B cell (primary cell): ENCODE measurements around the gene CHRM1. TPM values are rescaled to one million over a fixed set of nuclear protein-coding genes. Genes with fewer than 3 reads are reported as not detected.

Experiments
- ATAC-seq: fragments of 200-7000 bp; cut with Tn5 transposase; one replicate; pipeline ENCODE4 v1.10.0; 2021; ENCODE audit warnings: low read depth, mild to moderate bottlenecking, moderate number of reproducible peaks, moderate library complexity
- CTCF ChIA-PET: fragments of 350-600 bp; sonication (Branson Sonifier 250); formaldehyde crosslinking; loops from one replicate; lab custom pipeline; 2021; ENCODE audit warnings: antibody characterized with exemption, inconsistent platforms; lab: Charles Lee
- POLR2A ChIA-PET: fragments of 350-600 bp; sonication (Branson Sonifier 250); formaldehyde crosslinking; loops from one replicate; lab custom pipeline; 2021; ENCODE audit warnings: antibody characterized with exemption; lab: Charles Lee
- DNase-seq: peaks from one replicate; pipeline ENCODE4 v3.0.0; 2013
- H2AFZ ChIP-seq: 2 replicates; pipeline ENCODE4 v1.6.1; 2012; ENCODE audit warnings: mild to moderate bottlenecking, low read depth, low read length; ENCODE audit not compliant: insufficient read depth, poor library complexity, severe bottlenecking
- H3K27ac ChIP-seq, 2 donors: 1 replicate in 1 of 2; 2 replicates in 1 of 2; pipeline ENCODE4 v1.5.1; 2012 to 2013; ENCODE audit warnings: low read length in 2 of 2, mild to moderate bottlenecking in 2 of 2, moderate library complexity in 1 of 2
- H3K27me3 ChIP-seq, 4 experiments: fragments of 200-600 bp in 1 of 4; sonication (generic) in 1 of 4; replicated peaks in 1 of 4; 1 replicate in 2 of 4; 2 replicates in 2 of 4; pipeline versions ENCODE4 v1.6.1 to v1.7.0; 2013 to 2016; ENCODE audit warnings: low read length in 3 of 4, mild to moderate bottlenecking in 2 of 4, mixed read lengths in 1 of 4, moderate library complexity in 1 of 4; ENCODE audit not compliant: insufficient read depth in 4 of 4, control insufficient read depth in 3 of 4; ENCODE audit errors: control extremely low read depth in 1 of 4
- H3K36me3 ChIP-seq, 2 experiments: replicated peaks in 1 of 2; 1 replicate in 1 of 2; 2 replicates in 1 of 2; pipeline versions ENCODE4 v1.6.1 to v1.7.1; 2013; ENCODE audit warnings: low read length in 1 of 2; ENCODE audit not compliant: insufficient read depth in 2 of 2, control insufficient read depth in 1 of 2; ENCODE audit errors: control extremely low read depth in 1 of 2, extremely low read depth in 1 of 2
- H3K4me1 ChIP-seq, 2 donors: fragments of 200-600 bp in 1 of 2; sonication (generic) in 1 of 2; 1 replicate in 1 of 2; 2 replicates in 1 of 2; pipeline versions ENCODE4 v1.5.1 to v1.6.1; 2013 to 2017; ENCODE audit warnings: low read length in 2 of 2; ENCODE audit not compliant: control insufficient read depth in 2 of 2, insufficient read depth in 2 of 2
- H3K4me2 ChIP-seq: replicated peaks from 2 replicates; pipeline ENCODE3; 2012; ENCODE audit warnings: mild to moderate bottlenecking, low read depth, low read length; ENCODE audit not compliant: poor library complexity, severe bottlenecking
- H3K4me3 ChIP-seq, 5 experiments: fragments of 200-600 bp in 1 of 5; sonication (generic) in 1 of 5; 1 replicate in 3 of 5; 2 replicates in 2 of 5; pipeline versions ENCODE4 v1.5.1 to v1.7.0; 2011 to 2016; ENCODE audit warnings: low read length in 4 of 5, mild to moderate bottlenecking in 4 of 5, low read depth in 2 of 5, control low read depth in 1 of 5, moderate library complexity in 1 of 5; ENCODE audit not compliant: insufficient read depth in 1 of 5; ENCODE audit errors: control extremely low read depth in 1 of 5, extremely low read depth in 1 of 5
- H3K79me2 ChIP-seq: fragments of 200-600 bp; sonication (generic); one replicate; pipeline ENCODE4 v1.6.0; 2016; ENCODE audit warnings: low read length; ENCODE audit not compliant: control insufficient read depth, insufficient read depth
- H3K9ac ChIP-seq: fragments of 200-600 bp; sonication (generic); 2 replicates; pipeline ENCODE4 v1.6.1; 2017; ENCODE audit warnings: mild to moderate bottlenecking, low read length, moderate library complexity
- H3K9me3 ChIP-seq, 3 donors: one replicate each; pipeline versions ENCODE4 v1.6.1 to v1.7.1; 2013; ENCODE audit warnings: low read length in 2 of 3; ENCODE audit not compliant: control insufficient read depth in 2 of 3, insufficient read depth in 1 of 3; ENCODE audit errors: control extremely low read depth in 1 of 3
- H4K20me1 ChIP-seq: 2 replicates; pipeline ENCODE4 v1.6.0; 2012; ENCODE audit warnings: mild to moderate bottlenecking, low read length; ENCODE audit not compliant: insufficient read depth, control insufficient read depth, poor library complexity, severe bottlenecking
- H3K27ac Mint-ChIP-seq: one replicate; pipeline ENCODE4 v1.8.0; 2021; ENCODE audit warnings: mixed read lengths
- H3K27me3 Mint-ChIP-seq: one replicate; pipeline ENCODE4 v1.8.0; 2021; ENCODE audit warnings: mixed read lengths
- H3K4me1 Mint-ChIP-seq: one replicate; pipeline ENCODE4 v1.8.0; 2021; ENCODE audit warnings: mixed read lengths
- H3K4me3 Mint-ChIP-seq: one replicate; pipeline ENCODE4 v1.8.0; 2021; ENCODE audit warnings: mixed read lengths
- H3K9me3 Mint-ChIP-seq: one replicate; pipeline ENCODE4 v1.8.0; 2022; ENCODE audit warnings: mixed read lengths; ENCODE audit not compliant: insufficient read depth
- EZH2 ChIP-seq: IDR thresholded peaks from 2 replicates; pipeline ENCODE4 v1.6.1; 2012; ENCODE audit warnings: borderline replicate concordance, low read depth, mild to moderate bottlenecking, moderate library complexity, low read length; ENCODE audit not compliant: insufficient read depth, poor library complexity, severe bottlenecking
- WGBS: methylation state at CpG from one replicate; pipeline ENCODE4 v1.1.5; 2013; ENCODE audit warnings: missing lambda C conversion rate; ENCODE audit not compliant: insufficient coverage; 5-methylcytosine and 5-hydroxymethylcytosine counted together
- intact Hi-C: fragments of 100-400 bp; cut with micrococcal nuclease; formaldehyde crosslinking; loops from one replicate; pipeline ENCODE4 v1.10.0; 2022
- polyA plus RNA-seq: library from polyadenylated mRNA; depleted of rRNA; stranded (reverse); fragments of >200 nt; gene quantifications from 2 replicates; pipeline ENCODE4 v1.2.3, GENCODE V29; 2012
- total RNA-seq, 2 donors: library from RNA; stranded (reverse); fragments of 120-200 nt in 1 of 2; gene quantifications; 1 replicate in 1 of 2; 2 replicates in 1 of 2; pipeline versions ENCODE4 v1.2.3 to v1.2.4, GENCODE V29; 2013 to 2022
- TF ChIP-seq, protein P1 (sequence below): fragments of 200-600 bp; IDR thresholded peaks from one replicate; pipeline ENCODE4 v1.8.0; 2022; ENCODE audit warnings: antibody characterized with exemption, mild to moderate bottlenecking

The CHRM1 gene
- total and polyA plus RNA-seq, 2 donors (not counting 1 experiment from before 2014, with no cell fraction given): not detected

DNA sequence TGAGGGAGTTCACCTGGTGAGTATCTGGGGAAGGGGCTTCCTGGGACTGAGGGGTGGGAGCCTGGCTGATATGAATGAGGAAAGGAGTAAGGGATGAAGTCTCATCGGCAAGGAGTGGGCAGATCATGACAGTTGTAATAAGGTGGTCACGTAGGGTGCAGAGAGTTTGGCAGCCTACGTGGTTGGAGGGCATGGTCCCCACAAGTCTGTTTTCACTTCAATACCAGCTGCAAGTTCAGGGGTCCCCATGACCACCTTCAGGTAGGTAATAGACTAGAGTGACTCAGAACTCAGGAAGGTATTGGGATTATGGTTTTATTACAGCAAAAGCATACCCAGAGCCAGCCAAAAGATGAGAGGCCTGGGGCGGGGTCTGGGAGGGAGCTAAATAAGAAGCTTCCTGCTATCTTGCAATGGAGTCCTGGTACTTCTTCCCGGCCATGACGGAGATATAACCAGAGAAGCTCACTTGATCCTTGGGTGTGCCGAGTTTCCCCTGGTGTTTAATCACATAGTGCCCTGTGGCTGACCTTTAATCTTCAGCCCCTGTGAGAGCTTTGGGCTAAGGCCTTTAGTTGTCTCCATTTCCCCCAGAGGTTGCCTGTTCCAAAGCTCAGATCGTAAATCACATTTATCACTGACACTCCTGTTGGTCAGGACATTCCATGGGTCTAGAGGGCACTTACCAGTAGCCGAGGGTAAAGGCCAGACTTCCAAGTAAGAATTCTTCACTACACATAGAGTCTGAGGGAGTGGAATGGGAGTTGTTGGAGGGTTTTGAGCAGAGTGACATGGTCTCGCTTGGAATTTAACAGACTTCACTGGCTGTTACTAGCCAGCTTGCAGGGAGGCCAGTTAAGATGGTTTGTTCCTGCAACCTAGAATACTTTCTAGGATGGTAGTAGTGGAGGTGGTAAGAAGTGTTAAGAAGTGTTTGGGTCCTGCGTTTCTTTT, 31.4 kb downstream of the CHRM1 start:
- Histone ChIP-seq H3K9me3 (no peaks in the 10 kb centered on the region), H3K27me3 (no peaks in the 10 kb centered on the region), H3K36me3 (peaks cover 3 to 50% of the 10 kb centered on the region in 2 experiments), H4K20me1 (peaks cover 18% of the 10 kb centered on the region), H3K4me1 (no peaks in the 10 kb centered on the region), H3K27ac (no peak overlapping the region), H3K79me2 (peaks cover 7% of the 10 kb centered on the region), H2AFZ (no peak overlapping the region), H3K4me2 (no peak overlapping the region), H3K9ac (no peak overlapping the region), H3K4me3 (no peak overlapping the region)
- ChIA-PET POLR2A (no interaction called here), CTCF (interaction anchor here (0.6 to 1.3 kb wide), 2 partner anchors 9 to 747 kb away, joined by 3 to 4 read pairs; no protein-coding TSS in a partner anchor)
- DNase-seq: no peak
- H3K4me1 Mint-ChIP-seq: no peaks in the 10 kb centered on the region
- TF ChIP-seq, protein P1, sequence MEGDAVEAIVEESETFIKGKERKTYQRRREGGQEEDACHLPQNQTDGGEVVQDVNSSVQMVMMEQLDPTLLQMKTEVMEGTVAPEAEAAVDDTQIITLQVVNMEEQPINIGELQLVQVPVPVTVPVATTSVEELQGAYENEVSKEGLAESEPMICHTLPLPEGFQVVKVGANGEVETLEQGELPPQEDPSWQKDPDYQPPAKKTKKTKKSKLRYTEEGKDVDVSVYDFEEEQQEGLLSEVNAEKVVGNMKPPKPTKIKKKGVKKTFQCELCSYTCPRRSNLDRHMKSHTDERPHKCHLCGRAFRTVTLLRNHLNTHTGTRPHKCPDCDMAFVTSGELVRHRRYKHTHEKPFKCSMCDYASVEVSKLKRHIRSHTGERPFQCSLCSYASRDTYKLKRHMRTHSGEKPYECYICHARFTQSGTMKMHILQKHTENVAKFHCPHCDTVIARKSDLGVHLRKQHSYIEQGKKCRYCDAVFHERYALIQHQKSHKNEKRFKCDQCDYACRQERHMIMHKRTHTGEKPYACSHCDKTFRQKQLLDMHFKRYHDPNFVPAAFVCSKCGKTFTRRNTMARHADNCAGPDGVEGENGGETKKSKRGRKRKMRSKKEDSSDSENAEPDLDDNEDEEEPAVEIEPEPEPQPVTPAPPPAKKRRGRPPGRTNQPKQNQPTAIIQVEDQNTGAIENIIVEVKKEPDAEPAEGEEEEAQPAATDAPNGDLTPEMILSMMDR: no peak
- no peak for TF ChIP-seq EZH2
- H3K27me3 Mint-ChIP-seq: peaks cover 2% of the 10 kb centered on the region
- intact Hi-C loops: no loop called here
- no peak overlapping the region for H3K4me3 Mint-ChIP-seq
- no peaks in the 10 kb centered on the region for H3K9me3 Mint-ChIP-seq
- H3K27ac Mint-ChIP-seq: no peak overlapping the region
- no peak for ATAC-seq
- WGBS: 88% methylated on average over 7 of the region's 11 CpGs

DNA sequence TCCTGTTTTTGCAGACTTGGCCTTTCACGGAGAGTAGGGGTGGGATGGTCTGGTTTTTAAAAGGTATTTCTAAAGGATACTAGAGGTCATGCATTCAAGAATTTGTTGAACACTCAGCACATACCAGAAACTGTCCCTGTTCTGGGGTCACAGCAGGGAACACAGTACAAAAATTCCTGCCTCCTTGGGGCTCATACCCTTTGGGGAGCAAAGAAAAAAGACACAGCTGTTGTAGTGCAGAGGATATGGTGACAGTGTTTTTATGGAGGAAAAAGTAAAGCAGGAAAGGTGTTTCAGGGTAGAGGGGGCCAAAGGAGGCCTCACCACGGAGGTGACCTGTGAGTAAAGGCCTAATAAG, 32.1 kb downstream of the CHRM1 start:
- no peak overlapping the region for H3K4me3 ChIP-seq
- no peaks in the 10 kb centered on the region for H3K27me3 ChIP-seq
- Mint-ChIP-seq H3K27ac (no peak overlapping the region), H3K27me3 (no peaks in the 10 kb centered on the region), H3K9me3 (no peaks in the 10 kb centered on the region), H3K4me3 (no peak overlapping the region), H3K4me1 (peaks cover 4% of the 10 kb centered on the region)
- H3K79me2 ChIP-seq: peaks cover 8% of the 10 kb centered on the region
- WGBS: 85% methylated on average over 1 of the region's 2 CpGs
- DNase-seq: no peak
- H3K9me3 ChIP-seq: no peaks in the 10 kb centered on the region
- H4K20me1 ChIP-seq: peaks cover 19% of the 10 kb centered on the region
- no peak for ATAC-seq
- CTCF ChIA-PET: interaction anchor here (1.3 kb wide), 1 partner anchor 10 kb away, joined by 3 read pairs; no protein-coding TSS in a partner anchor
- peaks cover 3 to 56% of the 10 kb centered on the region in 2 experiments for H3K36me3 ChIP-seq
- H3K4me2 ChIP-seq: no peak overlapping the region
- no peak overlapping the region for H2AFZ ChIP-seq
- intact Hi-C loops: no loop called here
- no peak overlapping the region for H3K9ac ChIP-seq
- no peaks in the 10 kb centered on the region for H3K4me1 ChIP-seq
- no peak for TF ChIP-seq EZH2
- H3K27ac ChIP-seq: no peak overlapping the region
- POLR2A ChIA-PET: no interaction called here
